Endothelial cell of hepatic sinusoid (primary cell): ENCODE measurements around the gene SFXN5.

ENCODE experiments used
- in situ Hi-C: cut with HindIII; loops from 2 replicates; pipeline ENCODE4 v1.10.0; 2017; ENCODE audit warnings: low sequenced_read_pairs

Gene SFXN5

DNA sequence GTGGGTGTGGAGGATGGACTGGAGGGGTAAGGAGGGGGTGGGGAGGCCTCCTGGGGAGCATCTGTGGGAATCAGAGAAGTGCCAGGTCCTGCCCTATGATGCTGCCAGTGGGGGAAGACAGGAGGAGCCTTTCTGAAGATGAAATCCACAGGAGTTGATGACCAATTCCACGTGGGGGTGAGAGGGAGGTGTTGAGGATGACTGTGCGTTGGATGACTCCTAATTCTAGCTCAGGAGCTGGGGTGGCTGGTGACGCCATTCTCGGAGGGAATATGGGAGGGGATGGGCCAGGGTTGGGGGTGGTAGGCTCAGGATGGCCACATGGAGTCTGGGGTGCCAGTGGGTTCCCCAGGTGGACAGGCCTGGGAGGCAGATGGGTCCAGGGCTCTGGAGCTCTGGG, 121.9 kb downstream of the SFXN5 start:
- in situ Hi-C loops, result no loop called here

DNA sequence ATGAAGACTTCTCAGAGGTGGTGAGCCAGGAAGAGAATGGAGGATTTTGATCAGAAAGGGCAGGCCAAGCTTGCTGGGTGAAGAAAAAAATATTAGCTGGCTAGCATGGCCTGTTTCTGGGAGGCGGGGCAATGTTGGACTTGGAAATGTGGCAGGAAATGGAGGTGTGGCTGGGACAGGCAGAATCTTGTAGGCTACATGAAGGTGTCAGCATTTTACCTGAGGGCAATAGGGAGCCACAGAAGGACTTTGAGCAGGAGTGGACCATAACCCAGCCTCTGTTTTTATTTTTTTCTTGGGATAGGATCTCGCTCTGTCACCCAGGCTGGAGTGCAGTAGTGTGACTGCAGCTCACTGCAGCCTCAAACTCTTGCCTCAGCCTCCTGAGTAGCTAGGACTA, 122.5 kb downstream of the SFXN5 start:
- in situ Hi-C loops, result no loop called here

DNA sequence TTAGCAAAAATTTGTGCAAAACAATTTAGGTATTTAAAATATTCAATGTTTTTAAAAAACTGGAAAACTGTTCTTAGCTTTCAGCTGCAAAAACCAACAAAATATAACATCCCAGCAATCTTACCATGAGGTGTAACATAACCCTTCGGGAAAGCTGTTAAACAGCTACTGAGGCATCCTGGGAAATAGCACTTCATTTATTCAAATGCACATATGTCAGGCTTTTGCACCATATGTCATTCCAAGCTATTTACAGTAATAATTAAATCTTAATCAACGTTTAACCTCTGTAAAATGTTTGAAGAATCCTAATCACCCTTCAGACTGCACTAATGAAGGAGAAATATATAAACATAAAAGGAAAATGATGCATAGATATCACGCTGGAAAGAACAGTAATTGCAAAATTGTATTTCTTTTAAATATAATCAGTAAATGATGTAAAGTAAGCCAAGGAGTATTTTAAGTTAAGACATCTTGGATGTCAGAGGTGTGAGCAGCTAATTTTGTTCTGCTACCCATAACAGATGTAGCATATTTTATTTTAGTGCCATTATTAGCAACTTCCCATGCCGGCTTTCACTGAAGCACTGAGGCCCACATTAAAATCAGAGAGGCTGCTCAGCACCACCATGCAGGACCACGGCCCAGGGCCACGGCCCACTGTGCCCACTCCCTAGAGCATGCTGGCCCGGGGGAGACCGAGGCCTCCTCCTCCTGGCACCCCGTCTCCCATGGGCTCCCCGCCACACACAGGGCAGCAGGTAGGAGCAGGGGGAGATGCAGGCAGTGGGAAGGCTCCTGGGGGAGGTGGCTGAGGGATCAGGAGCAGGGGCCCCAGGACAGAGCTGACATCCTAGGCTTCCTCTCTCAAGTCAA, 123.3 kb downstream of the SFXN5 start:
- in situ Hi-C loops, result no loop called here

DNA sequence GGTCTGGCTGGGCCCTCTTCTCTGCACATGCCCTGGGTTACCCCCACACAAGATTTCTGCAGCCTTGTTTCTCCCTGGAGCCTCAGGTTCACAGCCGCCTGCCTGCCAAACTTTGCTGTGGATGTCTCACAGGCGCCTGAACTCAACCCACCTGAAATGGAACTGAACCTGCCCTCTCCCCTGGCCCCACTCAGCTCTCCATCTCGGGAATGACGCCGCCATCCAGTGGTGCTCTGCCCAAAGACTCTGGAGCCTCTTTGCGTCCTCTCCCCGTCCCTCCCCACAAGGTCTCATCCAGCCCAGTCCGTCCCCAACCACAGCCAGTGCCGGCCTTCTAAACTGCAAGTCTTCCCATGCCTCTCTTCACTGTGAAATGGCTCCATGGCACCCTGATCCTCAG, 125.0 kb downstream of the SFXN5 start:
- in situ Hi-C loops, result no loop called here

DNA sequence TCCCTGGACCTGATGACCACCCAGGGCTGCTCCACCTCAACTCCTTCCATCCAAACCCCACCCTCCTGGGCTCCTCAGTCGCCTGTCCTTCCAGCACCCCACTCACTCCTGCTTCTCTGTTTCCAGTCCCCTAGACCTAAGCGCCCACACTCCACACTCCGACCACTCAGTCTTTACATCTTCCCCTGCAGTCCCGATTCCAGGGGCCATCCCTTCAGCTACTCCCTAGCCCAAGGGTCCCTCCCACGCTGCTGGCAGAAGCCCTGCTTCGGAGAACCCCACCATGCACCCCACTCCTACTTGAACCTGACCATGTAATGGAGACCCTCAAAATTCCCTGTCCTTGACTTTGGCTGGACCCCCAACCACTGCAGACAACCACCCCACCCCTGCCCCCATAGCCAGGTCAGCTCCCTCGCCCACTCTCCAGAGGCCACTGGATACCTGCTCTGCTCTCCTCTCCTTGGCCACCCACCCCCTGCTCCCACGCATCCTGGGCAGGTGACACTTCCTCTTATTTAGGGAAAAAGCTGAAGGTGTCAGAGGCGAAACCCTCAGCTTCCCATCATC, 126.0 kb downstream of the SFXN5 start:
- in situ Hi-C loops, result no loop called here

DNA sequence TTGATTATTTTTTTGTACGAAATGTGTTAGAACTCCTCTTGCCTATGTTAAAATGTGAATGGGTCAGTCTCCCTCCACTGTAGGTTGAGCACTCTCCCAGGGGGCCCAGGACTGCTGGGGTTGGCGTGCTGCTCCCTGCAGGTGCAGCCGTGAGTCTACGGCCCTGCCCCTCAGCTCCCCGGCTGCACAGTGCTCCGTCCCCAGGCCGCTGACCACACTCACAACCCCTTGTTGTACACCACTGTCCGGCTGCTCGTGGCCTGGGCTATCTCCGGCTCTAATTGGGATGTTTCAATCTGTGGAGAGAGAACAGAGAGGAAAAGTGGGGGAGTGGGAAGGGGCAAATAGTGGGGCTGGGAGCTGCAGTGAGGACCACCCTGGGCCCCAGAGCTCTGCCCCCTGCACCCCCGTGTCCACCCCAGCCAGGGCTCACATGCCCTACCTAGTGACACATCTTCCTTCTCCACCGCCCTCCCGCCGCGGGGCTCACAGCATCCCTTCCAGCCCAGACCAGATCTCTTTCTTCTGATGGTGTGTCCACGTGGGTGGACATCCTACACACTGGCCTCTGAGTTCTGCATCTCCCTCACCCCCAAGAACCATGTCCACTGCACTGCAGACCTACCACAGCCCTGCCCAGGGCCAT, 126.6 kb downstream of the SFXN5 start:
- in situ Hi-C loops, result no loop called here

DNA sequence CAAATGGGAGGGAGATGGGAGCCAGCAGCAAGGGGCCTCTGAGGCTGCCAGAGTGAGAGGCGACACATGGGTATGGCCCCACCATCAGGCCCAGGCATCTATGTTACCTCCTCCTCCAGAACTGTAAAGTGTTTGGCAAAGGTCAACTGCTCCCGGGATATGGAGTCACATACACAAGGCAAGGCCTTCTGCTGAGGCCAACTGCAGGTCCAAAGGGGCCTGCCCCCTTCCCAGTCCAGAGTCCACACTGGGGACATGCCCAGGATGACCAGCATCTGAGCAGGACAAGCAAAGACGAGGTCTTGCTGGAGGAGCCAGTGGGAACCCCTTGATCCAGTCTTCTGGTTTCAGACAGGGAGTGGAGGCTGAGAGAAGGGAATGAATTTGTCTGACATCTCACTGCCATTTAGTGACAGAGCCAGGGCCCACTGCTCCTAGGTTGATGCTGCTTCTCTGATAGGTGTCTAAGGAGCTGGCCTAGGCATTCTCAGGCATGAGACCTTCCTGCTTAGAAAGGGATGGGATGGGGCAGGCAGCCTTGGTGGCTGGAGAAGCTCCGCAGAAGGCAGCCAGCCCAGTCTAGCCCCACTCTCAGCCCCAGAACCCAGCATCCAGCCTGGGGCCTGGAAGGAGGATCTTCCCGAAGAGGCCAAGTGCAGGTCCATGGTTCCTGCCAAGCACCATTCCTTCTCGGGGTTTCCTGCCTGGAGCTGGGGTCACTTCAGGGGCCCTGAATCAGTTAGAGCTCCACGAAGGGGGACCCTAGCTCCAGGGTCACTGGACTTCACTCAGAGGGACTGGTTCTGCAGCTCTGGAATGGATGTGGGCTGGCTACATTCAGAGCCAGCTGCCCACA, 127.7 kb downstream of the SFXN5 start:
- in situ Hi-C loops, result no loop called here

DNA sequence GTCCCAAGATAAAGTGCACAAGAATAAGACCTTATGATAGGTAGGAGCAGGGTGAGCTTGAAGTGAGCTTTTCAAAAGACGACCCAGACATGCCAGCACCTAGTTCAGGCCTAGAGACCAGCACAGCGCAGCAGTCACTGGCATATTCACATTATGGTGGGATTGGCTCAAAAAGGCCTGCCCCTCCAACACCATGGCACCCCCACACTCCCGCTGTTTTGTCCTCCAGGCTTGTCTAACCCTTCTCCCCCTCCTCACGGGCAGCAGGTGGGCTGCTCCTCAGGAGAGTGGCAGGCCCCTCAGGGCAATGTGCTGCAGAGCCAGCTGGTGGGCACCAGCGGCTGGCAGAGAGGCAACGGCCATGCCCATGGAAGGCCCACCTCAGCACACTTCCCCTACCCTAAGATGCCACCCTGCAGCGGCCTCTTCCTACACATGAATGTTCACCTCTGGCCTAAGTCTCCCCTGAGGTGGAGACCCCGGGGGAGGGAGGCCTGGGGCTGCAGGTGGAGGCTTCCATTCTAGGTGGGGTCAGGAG, 128.6 kb downstream of the SFXN5 start:
- in situ Hi-C loops, result no loop called here

DNA sequence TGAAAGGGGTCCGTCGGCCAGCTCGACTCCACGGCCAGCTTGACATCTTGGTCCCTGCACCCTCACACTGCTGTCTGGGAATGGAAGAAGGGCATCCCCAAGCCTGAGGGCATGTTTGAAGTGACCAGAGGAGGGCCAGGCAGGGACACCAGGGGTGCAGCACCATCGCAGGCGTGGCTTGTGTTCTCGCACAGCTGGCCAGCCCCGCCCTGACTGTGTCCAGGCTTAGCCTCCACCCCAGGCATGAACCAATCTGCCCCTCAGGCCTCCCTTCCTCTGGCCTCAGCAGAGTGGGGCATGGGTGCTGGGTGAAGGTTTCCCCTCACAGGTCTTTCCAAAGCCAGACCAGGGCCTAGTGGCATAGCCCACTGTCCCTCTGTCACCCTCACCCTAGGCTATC, 129.2 kb downstream of the SFXN5 start:
- in situ Hi-C loops, result no loop called here

DNA sequence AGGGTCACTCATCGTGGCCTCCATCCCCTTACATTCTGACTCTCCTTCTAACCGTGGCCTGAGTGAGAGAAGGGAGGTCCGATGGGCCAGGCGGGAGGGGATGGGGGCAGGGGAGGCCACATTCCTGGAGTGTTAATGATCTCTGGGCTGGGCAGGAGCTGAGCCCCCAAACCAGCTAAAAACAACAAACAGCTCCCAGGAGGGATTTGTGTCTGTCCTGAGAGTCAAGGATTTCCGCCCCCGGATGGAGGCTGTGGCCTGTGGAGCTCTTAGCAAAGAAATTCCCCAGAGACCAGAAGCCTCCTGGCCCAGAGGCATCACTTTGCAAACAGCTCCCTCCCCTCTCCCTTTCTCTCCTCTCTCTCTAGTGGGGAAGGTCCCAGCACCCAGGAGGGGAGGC, 130.7 kb downstream of the SFXN5 start:
- in situ Hi-C loops, result no loop called here

DNA sequence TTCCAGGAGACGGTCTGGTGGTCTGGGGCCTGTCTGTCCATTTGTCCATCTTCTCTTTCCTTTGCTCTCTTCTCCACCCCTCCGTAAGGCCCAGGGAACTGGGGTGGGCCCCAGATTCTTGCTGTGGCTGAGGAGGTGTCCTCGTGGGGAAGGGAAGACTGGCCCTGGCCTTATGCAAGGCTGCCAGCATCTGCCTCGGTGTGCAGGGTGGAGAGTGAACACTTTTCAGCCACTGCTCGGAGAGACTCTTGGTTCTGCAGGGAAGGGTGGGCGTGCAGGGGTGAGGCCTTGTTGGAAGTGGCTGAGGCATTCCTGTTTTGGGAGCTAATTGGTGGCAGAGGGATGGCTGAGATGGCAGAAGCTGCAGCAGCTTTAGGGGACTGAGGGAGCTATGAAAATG, 131.2 kb downstream of the SFXN5 start:
- in situ Hi-C loops, result no loop called here

DNA sequence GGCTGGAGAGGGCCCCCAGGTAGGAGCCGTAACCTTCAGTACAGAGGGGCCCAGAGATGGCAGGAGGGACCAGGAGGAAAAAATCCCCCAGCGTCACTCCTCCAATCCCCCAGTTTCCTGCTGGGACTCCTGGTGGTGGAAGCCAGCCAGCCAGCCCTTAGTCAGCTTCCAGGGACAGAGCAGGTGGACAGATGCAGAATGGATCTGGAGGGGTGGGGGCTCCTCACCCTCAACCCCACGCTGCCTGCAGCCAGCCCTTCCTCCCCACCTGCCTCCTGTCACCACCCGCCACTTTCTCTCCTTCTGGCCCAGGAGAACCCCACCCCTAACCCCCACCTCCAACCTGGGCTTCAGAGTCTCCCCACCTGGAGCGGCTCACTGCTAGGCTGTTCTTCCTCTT, 133.1 kb downstream of the SFXN5 start:
- in situ Hi-C loops, result no loop called here

DNA sequence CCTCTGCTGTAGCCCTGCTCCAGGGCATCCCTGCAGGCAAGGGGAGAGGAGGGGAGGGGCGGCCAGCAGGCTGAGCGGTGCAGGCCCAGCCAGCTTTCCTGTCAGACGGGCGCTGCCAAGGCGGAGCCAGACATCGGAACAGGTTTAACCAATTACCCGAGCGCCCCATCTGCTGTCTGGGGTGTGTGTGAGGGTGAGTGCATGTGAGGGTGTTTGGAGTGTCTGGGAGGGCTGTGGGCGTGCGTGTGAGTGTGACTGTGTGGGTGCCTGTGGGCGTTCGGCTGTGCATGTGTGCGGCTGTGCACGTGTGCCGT, 134.2 kb downstream of the SFXN5 start:
- in situ Hi-C loops, result no loop called here

DNA sequence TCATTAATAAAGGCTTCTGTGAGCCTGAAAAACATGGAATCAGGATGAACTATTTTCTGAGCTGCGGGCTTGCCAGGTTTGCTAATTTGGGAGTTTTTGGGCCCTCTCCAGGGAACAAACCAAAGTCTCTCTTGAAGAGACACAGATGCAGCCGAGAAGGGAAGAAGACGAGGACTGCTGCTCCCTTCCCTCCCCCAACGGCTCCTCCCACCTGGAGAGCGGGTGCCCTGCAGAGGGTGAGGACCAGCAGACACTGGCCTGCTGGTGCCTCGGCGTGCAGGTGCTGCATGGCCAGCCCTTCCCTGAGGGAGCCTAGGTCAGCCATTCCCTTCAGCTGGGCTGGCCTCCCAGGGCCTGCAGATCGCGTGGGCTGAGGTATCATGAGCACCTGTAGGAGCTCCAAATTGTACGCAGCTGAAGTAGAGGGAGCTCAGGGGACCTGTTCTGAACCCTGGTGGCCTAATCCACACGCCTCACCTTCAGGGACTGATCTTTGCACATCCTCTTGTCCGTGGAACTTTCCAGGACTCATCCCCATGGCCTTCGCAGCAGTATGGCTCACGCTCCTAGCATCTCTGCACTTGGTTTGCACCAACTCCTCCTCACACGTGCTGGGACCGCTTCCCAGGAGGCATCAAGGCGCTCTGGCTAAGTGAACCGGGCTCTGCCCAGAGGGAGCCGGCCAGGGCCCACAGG, 134.7 kb downstream of the SFXN5 start:
- in situ Hi-C loops, result no loop called here

DNA sequence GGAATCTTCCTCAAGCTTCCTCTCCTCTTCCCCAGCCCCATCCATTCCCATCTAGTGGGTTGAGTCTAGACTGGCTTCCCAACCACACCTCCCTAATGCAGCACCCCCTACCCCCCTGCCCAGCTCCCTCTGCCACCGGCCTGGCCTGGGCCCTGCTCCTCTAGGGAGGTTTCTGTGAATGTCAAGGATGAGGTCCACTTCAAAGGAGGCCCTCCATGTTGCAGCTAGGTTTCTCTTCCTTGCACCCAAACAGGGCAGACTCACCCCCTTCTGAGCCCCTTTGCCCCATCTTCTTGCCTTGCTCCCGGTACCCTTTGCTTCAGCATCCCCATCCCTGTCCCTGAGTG, 135.9 kb downstream of the SFXN5 start:
- in situ Hi-C loops, result no loop called here

DNA sequence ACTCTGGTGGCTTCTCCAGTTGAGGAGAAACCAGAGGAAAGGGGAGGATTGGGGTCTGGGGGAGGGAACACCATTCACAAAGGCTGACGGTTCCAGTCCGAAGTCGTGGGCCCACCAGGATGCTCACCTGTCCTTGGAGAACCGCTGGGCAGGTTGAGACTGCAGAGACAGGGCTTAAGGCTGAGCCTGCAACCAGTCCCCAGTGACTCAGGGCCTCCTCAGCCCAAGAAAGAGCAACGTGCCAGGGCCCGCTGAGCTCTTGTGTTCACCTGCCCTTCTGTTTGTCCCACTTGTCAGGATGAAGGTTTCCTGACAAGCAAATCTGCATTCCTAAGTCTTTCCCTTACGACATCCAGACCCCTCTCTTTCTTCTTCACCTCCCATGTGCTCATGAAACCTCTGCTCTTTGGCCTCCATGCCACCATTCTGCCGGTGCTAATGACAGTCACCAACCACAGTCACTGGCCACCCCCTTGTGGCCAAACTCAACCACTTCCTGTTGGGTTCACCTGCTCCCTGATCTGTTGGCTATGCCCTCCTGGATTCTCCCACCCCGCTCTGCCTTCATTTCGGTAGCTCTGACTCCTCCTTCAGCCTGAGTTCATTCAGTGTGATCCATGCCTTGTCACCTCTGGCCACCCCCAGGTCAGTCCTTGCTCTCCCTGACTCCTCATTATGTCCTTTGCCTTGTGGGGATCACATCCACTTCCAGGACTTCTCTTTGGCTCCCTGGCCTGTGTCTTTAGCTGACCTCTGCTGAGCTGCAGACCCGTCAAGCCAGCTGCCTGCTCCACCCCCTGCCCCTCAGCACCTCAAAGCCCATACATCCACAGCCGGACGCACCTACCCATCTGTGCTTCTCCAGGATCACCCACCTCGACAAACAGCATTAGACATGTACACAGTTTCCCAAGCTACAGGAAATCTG, 136.6 kb downstream of the SFXN5 start:
- in situ Hi-C loops, result no loop called here

DNA sequence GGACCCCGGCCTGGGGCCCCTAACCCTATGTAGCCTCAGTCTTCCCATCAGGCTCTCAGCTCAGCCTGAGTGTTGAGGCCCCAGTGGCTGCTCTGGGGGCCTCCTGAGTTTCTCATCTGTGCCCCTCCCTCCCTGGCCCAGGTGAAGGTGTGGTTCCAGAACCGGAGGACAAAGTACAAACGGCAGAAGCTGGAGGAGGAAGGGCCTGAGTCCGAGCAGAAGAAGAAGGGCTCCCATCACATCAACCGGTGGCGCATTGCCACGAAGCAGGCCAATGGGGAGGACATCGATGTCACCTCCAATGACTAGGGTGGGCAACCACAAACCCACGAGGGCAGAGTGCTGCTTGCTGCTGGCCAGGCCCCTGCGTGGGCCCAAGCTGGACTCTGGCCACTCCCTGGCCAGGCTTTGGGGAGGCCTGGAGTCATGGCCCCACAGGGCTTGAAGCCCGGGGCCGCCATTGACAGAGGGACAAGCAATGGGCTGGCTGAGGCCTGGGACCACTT, 137.8 kb downstream of the SFXN5 start:
- in situ Hi-C loops, result no loop called here

DNA sequence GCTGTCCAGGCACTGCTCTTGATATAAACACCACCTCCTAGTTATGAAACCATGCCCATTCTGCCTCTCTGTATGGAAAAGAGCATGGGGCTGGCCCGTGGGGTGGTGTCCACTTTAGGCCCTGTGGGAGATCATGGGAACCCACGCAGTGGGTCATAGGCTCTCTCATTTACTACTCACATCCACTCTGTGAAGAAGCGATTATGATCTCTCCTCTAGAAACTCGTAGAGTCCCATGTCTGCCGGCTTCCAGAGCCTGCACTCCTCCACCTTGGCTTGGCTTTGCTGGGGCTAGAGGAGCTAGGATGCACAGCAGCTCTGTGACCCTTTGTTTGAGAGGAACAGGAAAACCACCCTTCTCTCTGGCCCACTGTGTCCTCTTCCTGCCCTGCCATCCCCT, 138.3 kb downstream of the SFXN5 start:
- in situ Hi-C loops, result no loop called here

DNA sequence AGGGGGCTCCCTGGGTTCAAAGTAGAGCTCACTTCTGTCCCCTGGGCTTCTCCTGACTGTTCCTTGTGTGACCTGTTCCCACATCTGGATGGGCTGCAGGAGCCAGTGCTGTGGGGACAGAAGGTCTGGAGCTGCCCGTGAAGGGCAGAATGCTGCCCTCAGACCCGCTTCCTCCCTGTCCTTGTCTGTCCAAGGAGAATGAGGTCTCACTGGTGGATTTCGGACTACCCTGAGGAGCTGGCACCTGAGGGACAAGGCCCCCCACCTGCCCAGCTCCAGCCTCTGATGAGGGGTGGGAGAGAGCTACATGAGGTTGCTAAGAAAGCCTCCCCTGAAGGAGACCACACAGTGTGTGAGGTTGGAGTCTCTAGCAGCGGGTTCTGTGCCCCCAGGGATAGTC, 138.7 kb downstream of the SFXN5 start:
- in situ Hi-C loops, result no loop called here
